D721Med (cell line): ENCODE measurements around the gene TOP3B.

Experiments used
- DNase-seq: peaks from one replicate; pipeline ENCODE4 v3.0.0; 2011; ENCODE audit warnings: low spot score; ENCODE audit not compliant: insufficient read length
- FAIRE-seq: peaks from 2 replicates; lab custom pipeline; 2011; peaks lifted over from hg19 to GRCh38; lab: Jason Lieb, UNC
- TF ChIP-seq, protein P1 (sequence below): IDR thresholded peaks from 2 replicates; pipeline ENCODE4 v1.5.1; 2012; ENCODE audit warnings: mild to moderate bottlenecking, control low read depth; ENCODE audit not compliant: insufficient read depth; ENCODE audit errors: missing control alignments

TOP3B gene

DNA sequence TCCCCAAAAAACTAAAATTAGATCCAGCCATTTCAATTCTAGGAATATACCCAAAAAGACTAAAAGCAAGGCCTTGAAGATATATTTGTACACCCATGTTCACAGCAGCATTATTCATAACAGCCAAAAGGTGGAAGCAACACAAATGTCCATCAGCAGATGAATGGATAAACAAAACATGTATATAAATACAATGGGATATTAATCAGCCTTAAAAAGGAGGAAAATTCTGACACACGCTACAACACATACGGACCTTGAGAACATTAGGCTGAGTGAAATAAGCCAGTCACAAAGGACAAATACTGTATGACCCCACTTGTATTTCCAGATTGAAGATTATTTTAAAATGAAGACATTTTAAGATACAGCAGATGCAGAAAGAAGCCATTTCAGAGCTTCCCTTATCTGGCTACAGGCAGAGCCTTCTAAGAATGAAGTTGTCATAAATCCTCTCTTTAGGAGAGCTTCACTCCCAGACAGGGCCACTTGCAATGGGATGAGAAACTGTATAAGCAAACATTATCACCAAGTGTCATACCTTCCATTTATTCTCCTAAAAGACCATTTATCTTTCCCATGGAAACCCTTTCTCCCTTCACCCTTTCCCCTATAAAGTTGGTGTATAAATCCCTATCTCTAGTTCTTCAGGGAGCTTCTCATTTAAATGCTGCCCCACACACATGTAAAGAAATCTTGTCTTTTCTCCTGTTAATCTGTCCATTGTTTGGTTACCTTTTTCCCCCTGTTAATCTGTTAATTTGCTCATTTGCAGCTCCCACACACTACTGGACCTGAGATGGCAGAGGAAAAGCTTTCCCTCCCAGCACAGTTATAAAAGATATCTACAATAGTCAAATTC is 19.3 kb upstream of the TOP3B start:
- DNase-seq (no peak), FAIRE-seq (no peak)
- TF ChIP-seq, protein P1, sequence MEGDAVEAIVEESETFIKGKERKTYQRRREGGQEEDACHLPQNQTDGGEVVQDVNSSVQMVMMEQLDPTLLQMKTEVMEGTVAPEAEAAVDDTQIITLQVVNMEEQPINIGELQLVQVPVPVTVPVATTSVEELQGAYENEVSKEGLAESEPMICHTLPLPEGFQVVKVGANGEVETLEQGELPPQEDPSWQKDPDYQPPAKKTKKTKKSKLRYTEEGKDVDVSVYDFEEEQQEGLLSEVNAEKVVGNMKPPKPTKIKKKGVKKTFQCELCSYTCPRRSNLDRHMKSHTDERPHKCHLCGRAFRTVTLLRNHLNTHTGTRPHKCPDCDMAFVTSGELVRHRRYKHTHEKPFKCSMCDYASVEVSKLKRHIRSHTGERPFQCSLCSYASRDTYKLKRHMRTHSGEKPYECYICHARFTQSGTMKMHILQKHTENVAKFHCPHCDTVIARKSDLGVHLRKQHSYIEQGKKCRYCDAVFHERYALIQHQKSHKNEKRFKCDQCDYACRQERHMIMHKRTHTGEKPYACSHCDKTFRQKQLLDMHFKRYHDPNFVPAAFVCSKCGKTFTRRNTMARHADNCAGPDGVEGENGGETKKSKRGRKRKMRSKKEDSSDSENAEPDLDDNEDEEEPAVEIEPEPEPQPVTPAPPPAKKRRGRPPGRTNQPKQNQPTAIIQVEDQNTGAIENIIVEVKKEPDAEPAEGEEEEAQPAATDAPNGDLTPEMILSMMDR: no peak

DNA sequence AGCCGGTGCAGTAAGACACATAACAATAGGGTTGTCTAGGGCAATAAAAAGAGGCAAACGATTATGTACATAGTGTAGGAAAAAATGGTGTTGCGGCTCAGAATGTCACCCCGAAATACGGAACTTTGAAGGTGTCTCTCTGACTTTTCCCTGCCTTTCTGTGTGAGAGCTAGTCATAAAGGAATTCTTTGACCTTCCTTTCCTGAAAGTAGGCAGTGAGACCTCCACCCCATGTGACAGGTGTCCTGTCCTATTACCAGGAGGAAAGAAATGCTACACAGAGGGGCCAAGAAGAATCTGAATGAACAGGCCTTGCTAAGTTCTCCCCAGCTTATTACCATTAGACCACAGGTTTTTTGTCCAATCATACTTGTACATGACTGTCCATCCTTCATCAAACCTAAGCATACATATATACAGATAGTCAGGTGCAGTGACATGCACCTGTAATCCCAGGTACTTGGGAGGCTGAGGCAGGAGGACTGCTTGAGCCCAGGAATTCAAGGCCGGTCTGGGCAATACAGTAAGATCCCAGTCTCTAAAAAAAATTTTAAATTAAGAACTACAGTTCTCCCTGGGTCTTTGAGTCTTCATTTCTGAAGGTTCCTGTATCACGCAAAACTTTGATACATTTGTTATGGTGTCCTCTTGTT is 16.1 kb upstream of the TOP3B start:
- TF ChIP-seq, protein P1: no peak
- DNase-seq: no peak
- FAIRE-seq: no peak

DNA sequence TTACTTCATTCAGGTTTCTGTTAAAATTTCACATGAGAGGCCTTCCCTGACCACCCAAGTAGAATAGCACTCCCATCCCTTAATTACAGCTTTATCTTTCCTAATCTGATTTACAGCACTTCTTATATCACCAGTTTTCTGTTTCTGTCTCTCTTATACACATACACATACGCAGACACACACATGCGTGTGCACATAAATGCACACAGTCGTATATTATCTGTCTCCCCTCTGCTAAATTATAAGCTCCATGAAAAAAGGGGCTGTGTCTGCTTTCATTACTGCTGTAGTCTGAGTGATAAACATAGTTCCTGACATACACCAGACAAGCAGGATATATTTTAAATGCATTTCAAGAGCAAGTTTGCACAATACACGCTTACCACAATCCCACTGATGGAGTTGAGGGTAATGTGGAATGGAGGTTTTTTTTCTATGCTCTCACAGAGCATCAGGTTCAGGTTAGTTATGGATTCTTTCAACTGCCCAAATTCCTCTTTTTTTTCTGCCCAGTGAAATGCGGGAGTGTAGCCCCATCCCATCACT is 13.7 kb upstream of the TOP3B start:
- TF ChIP-seq, protein P1: no peak
- DNase-seq (no peak), FAIRE-seq (no peak)

DNA sequence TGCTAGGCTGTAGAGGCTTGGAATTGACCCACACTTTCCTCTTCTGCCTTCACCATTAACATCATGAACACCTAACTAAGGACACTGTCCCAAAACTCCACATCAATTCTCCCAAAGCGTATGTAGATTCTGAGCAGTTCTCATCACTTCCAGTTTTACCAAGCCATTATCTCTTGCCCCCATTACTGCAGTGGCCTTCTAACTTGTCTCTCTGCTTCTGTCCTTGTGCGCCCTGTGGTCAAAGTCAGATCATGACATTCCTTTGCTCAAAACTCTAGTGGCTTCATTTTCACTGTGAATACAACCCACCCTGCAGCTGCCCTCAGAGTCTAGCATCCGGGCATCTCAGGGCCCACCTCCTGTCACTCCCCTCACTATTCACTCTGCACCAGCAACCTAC is 13.1 kb upstream of the TOP3B start:
- DNase-seq (no peak), FAIRE-seq (no peak)
- TF ChIP-seq, protein P1: no peak

DNA sequence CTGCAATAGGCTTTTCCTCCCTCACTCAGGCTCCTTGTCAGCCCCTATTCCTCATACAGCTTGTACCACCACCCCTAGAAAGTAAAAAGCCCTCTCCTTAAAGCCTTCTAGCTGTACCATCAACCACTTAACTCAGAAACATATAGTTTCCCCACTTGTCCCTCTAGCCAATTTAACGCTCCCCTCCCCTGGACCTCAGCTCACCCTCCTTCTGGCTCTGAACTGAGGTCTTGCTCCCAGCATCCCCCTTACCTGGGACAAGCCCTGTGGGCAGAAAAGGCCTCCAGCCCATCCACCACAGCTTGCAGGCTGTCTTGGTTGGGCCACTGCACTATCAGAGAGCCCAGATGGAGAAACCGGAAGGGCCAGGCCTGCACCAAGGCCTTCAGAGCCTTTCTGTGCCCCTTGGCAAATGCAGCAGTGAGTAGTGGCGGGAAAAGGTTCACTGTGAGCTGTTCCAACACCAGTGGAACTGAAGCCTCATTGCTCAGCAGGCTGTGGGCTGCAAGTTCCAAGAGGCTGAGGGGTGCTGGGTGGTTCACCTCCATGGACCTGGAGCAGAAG is 12.4 kb upstream of the TOP3B start:
- FAIRE-seq: no peak

DNA sequence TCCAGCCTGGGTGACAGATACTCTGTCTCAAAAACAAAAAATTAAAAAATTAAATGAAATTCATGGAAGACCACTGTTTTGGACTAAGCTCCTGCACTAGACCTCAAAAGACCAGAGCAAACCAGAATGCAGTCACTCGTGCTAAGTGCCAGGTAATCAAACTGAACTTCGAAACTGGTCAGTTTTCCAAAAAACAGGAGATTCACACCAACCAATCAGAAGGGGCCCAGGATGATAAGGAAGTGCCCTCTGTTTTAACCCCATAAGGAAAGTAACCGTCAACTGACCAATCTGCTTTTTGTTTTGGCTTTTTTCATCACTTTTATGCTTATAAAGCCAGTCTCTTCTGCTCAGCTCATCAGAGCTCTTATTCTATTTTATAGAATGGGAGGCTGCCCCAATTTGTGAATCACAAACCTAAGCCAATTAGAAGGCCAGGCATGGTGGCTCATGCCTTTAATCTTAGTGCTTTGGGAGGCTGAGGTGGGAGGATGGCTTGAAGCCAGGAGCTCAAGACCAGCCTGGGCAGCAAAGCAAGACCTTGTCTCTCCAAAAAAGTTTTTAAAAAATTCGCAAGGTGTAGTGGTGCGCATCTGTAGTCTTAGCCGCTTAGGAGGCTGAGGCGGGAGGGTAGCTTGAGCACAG is 10.1 kb upstream of the TOP3B start:
- TF ChIP-seq, protein P1: no peak
- DNase-seq (no peak), FAIRE-seq (no peak)

More for the DNA sequence above, 12.4 kb upstream of the TOP3B start:
- TF ChIP-seq, protein P1: no peak
- no peak for DNase-seq
